Lower leg skin (tissue), 4 donors: ENCODE results near the gene DLG2. TPM values are rescaled to one million over a fixed set of nuclear protein-coding genes. Genes with fewer than 3 reads are reported as not detected.

ENCODE experiments used
- DNase-seq, 2 donors: peaks; one replicate each; pipeline ENCODE4 v3.0.0-alpha.2; 2019; ENCODE audit warnings: low spot score in 2 of 2
- H3K4me3 ChIP-seq: fragments of 200-600 bp; sonication (generic); 2 replicates; pipeline ENCODE4 v1.5.1; 2017; ENCODE audit warnings: mild to moderate bottlenecking, low read depth; ENCODE audit not compliant: poor library complexity, severe bottlenecking
- POLR2A ChIP-seq, 2 donors: fragments of 450-650 bp; IDR thresholded peaks; one replicate each; pipeline ENCODE4 v1.6.1; 2016 to 2017; ENCODE audit warnings: antibody characterized with exemption in 2 of 2, mild to moderate bottlenecking in 1 of 2, moderate library complexity in 1 of 2
- WGBS, 2 donors: methylation state at CpG; one replicate each; pipeline ENCODE4 v1.1.5; 2018; 5-methylcytosine and 5-hydroxymethylcytosine counted together
- intact Hi-C: fragments of 100-400 bp; cut with DNase I; formaldehyde crosslinking; loops from one replicate; pipeline ENCODE4 v1.15.0; 2023; ENCODE audit warnings: low total_unique reads
- total RNA-seq, 4 donors: library from RNA; depleted of rRNA; stranded (reverse); fragments of >200 nt; gene quantifications; one replicate each; pipeline ENCODE4 v1.1.0, GENCODE V29; 2016
- TF ChIP-seq, protein P1 (sequence below), 3 donors: fragments of 450-650 bp; IDR thresholded peaks; one replicate each; pipeline ENCODE4 v1.5.1; 2016; ENCODE audit warnings: antibody characterized with exemption in 3 of 3, mild to moderate bottlenecking in 3 of 3, moderate library complexity in 2 of 3

The DLG2 gene
- total RNA-seq, 4 donors from 2014 or later, result 37.6 to 68.3 (median 46.0) TPM

DNA sequence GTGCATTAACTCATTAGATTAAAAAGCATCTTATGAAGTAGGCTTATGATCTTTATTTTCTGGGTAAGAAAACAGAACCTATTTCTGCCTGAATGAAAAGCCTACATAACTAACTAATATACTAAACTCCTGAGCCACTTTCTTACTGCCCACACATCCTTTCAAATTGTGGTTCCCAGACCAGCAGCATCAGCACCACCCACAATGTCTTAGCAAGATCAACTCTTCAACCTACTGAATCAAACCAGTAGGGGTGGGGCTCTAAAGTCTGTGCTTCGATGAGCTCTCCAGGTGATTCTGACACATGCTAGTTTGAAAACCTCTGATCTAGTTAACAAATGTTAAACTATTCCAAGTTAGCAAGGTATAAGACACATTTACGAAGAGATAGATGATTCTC is 462.4 kb downstream of the DLG2 start:
- TF ChIP-seq POLR2A (IDR thresholded peaks at IDR 0.05), result no peak
- TF ChIP-seq, protein P1, sequence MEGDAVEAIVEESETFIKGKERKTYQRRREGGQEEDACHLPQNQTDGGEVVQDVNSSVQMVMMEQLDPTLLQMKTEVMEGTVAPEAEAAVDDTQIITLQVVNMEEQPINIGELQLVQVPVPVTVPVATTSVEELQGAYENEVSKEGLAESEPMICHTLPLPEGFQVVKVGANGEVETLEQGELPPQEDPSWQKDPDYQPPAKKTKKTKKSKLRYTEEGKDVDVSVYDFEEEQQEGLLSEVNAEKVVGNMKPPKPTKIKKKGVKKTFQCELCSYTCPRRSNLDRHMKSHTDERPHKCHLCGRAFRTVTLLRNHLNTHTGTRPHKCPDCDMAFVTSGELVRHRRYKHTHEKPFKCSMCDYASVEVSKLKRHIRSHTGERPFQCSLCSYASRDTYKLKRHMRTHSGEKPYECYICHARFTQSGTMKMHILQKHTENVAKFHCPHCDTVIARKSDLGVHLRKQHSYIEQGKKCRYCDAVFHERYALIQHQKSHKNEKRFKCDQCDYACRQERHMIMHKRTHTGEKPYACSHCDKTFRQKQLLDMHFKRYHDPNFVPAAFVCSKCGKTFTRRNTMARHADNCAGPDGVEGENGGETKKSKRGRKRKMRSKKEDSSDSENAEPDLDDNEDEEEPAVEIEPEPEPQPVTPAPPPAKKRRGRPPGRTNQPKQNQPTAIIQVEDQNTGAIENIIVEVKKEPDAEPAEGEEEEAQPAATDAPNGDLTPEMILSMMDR (IDR thresholded peaks at IDR 0.05), result no peak
- no peak for DNase-seq
- no peak overlapping the region for H3K4me3 ChIP-seq
- WGBS, 2 donors, result 88 to 90% methylated on average over 2 of the region's 2 CpGs
- intact Hi-C loops, result no loop called here

DNA sequence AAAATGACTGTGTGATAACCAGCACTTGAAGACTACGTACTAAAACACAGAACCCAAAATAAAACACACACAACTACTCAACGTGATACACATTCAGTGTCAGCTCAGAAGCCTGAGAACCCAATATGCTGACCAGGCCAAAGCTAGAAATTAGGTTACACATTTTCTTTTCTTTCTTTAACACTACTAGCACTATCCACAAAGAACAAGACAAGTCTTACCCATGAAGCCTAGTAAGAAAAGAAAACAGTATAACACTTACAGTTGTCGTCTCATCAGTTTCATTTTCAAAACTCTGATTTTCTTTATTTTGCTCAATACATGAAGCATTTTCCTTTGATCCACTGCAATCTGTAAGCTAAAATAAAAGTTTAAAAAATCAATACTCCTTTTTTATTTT is 472.9 kb downstream of the DLG2 start:
- no peak overlapping the region for H3K4me3 ChIP-seq
- no peak for DNase-seq
- intact Hi-C loops, result no loop called here
- TF ChIP-seq POLR2A (IDR thresholded peaks at IDR 0.05), result no peak
- TF ChIP-seq, protein P1 (IDR thresholded peaks at IDR 0.05), result no peak
- 69 to 70% methylated on average over 3 of the region's 3 CpGs for WGBS, 2 donors

DNA sequence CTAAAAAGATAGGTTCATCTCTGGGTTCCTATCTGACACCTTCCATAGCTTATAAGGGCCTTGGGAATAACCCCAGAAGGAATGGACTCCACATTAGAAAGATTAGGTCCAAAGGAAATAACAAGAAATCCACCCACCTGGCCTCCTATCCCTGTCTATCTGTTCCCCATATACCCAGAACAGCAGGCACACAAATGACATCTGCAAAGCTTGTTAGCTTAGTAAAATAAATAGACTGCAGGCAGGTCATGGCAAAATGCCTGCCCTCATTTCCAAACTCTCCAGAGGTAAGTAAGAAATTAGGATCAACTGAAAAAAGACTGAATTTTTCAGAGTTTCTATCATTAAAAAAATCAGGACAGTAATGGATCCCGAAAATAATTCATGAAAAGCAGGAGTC is 489.5 kb downstream of the DLG2 start:
- intact Hi-C loops, result no loop called here
- TF ChIP-seq POLR2A (IDR thresholded peaks at IDR 0.05), result no peak
- TF ChIP-seq, protein P1 (IDR thresholded peaks at IDR 0.05), result no peak
- H3K4me3 ChIP-seq, result no peak overlapping the region
- no peak for DNase-seq
- WGBS, 2 donors, result 84 to 85% methylated on average over 1 of the region's 1 CpG

DNA sequence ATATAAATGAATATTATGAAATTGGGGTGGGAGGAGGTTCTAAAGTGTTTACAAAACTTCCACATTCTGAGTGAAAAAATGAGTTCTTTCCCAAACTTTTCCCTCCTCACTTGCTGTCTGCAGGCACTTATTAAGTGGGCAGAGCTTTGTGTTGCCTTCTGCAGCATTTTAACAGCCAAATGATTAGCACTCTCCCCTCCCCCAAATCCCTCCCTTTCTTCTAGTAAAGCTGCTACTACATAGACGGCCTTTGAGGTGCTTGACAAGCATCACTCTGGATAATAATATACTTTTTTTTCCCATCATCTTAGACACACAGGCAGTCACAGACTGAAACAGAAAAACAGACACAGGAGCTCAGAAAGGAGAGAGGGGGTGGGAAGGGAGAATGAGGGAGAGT is 493.5 kb downstream of the DLG2 start:
- no peak overlapping the region for H3K4me3 ChIP-seq
- DNase-seq, result no peak
- WGBS, 2 donors, result 20 to 54% methylated on average over 1 of the region's 1 CpG
- intact Hi-C loops, result no loop called here
- TF ChIP-seq, protein P1 (IDR thresholded peaks at IDR 0.05), result no peak
- no peak for TF ChIP-seq POLR2A (IDR thresholded peaks at IDR 0.05)

DNA sequence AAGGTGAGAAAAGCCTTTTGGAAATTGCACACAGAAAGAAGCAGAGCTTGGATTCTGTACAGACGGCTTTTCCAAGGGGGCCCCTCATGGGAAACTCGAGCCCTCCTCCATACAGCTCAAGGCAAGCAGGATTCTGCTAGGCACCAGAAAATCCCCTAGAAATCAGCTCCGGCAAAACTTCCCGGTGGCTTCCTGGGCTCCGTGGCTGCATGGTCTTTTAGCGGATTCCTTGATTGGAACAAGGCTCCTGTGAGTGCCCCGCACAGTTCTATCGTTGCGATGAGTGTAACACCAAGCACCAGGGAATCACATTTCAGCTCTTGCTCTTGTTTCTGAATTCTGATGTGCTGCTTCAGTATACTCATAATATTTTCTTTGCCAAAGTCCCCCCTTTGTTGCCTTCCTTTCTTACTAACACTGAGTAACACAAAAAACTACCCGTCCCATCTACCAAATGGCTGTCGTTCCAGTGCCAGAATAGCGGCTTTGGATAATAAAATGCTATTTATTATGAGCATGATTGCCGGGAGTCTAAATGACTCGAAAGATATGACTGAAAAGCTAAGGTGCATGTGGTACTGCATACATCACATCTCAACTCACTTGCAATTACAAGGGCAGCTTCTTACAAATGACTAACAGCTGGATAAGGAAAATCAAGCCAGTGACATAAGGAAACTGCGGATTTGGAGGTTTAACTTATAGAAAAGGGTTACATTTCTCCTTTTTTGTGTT is 494.1 kb downstream of the DLG2 start:
- intact Hi-C loops, result no loop called here
- no peak overlapping the region for H3K4me3 ChIP-seq
- whole genome bisulfite sequencing, 2 donors, result 27 to 28% methylated on average over 15 of the region's 15 CpGs
- no peak for DNase-seq
- no peak for TF ChIP-seq POLR2A (IDR thresholded peaks at IDR 0.05)
- TF ChIP-seq, protein P1 (IDR thresholded peaks at IDR 0.05), result no peak

DNA sequence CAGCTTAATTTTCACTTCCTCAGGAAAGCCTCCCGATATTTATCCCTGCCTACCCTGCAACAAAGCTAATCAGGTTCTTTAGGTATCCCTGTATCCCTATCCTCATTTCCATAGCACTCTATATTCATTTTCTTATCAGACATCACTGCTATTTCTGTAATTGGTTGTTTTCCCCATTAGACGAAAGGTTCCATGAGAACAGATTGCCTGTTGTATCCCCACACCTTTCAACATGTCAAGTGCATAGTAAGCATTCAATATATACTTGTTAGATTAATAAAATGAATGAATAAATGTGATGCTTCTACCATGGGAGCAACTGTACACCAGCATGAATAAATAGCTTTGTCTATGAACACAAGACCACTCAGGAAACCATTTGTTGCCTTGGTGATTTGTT is 499.8 kb downstream of the DLG2 start:
- no peak for DNase-seq
- TF ChIP-seq POLR2A (IDR thresholded peaks at IDR 0.05), result no peak
- TF ChIP-seq, protein P1 (IDR thresholded peaks at IDR 0.05), result no peak
- no peak overlapping the region for H3K4me3 ChIP-seq
- intact Hi-C loops, result no loop called here
- WGBS, 2 donors, result 82 to 86% methylated on average over 2 of the region's 2 CpGs
